Activated B cell treated with CpG ODN at 0.5 μM for 24 hours (primary cell): ENCODE results near the gene ECI1. TPM values are rescaled to one million over a fixed set of nuclear protein-coding genes. Genes with fewer than 3 reads are reported as not detected.

Experiments
- ATAC-seq: fragments of 200-7000 bp; cut with Tn5 transposase; one replicate; pipeline ENCODE4 v1.10.0; 2021; ENCODE audit warnings: low read depth, mild to moderate bottlenecking, moderate library complexity
- CTCF ChIA-PET: fragments of 350-600 bp; sonication (Branson Sonifier 250); formaldehyde crosslinking; loops from one replicate; lab custom pipeline; 2021; ENCODE audit warnings: antibody characterized with exemption; lab: Charles Lee
- POLR2A ChIA-PET: fragments of 350-600 bp; sonication (Branson Sonifier 250); formaldehyde crosslinking; loops from one replicate; lab custom pipeline; 2021; ENCODE audit warnings: antibody characterized with exemption; lab: Charles Lee
- DNase-seq: peaks from one replicate; pipeline ENCODE4 v3.0.0; 2022
- H3K27ac Mint-ChIP-seq: one replicate; pipeline ENCODE4 v1.8.0; 2020; ENCODE audit warnings: mixed read lengths
- H3K27me3 Mint-ChIP-seq: one replicate; pipeline ENCODE4 v1.8.0; 2021; ENCODE audit warnings: mixed read lengths
- H3K36me3 Mint-ChIP-seq: one replicate; pipeline ENCODE4 v1.8.0; 2021; ENCODE audit warnings: low read depth, mixed read lengths
- H3K4me1 Mint-ChIP-seq: one replicate; pipeline ENCODE4 v1.8.0; 2021; ENCODE audit warnings: mixed read lengths
- H3K4me3 Mint-ChIP-seq: one replicate; pipeline ENCODE4 v1.8.0; 2020; ENCODE audit warnings: mild to moderate bottlenecking, mixed read lengths
- H3K9me3 Mint-ChIP-seq: one replicate; pipeline ENCODE4 v1.8.0; 2020; ENCODE audit warnings: mixed read lengths
- CTCF ChIP-seq: fragments of 200-600 bp; IDR thresholded peaks from one replicate; pipeline ENCODE4 v1.8.0; 2022; ENCODE audit warnings: antibody characterized with exemption, mild to moderate bottlenecking
- intact Hi-C: fragments of 100-400 bp; cut with micrococcal nuclease; formaldehyde crosslinking; loops from one replicate; pipeline ENCODE4 v1.15.1; 2024
- total RNA-seq: library from RNA; stranded (reverse); gene quantifications from 2 replicates; pipeline ENCODE4 v1.2.3, GENCODE V29; 2022

ECI1 gene
- total RNA-seq, 1 donor from 2014 or later: 38.1 TPM

GRCh38 chr16:2236337-2237101 lies 14.9 kb downstream of the ECI1 start, which contains the start of gene DNASE1L2:
TSS of gene DNASE1L2 (plus strand) at chr16:2236444. CDS start at chr16:2236817, 373 bp downstream.
- no peaks in the 10 kb centered on the region for H3K9me3 Mint-ChIP-seq
- intact Hi-C loops: no loop called here
- no peaks in the 10 kb centered on the region for H3K4me1 Mint-ChIP-seq
- ChIA-PET CTCF (no interaction called here), POLR2A (no interaction called here)
- TF ChIP-seq CTCF: no peak
- H3K4me3 Mint-ChIP-seq: no peak within 1 kb of the TSS
- H3K27me3 Mint-ChIP-seq: peaks cover 2% of the 10 kb centered on the region
- peaks cover 32% of the 10 kb centered on the region for H3K36me3 Mint-ChIP-seq
- DNase-seq: no peak
- ATAC-seq: no peak
- H3K27ac Mint-ChIP-seq: no peak within 1 kb of the TSS

GRCh38 chr16:2235695-2236336 lies 15.6 kb downstream of the ECI1 start:
- Mint-ChIP-seq H3K4me1 (no peaks in the 10 kb centered on the region), H3K27ac (no peak overlapping the region), H3K27me3 (peaks cover 2% of the 10 kb centered on the region), H3K9me3 (no peaks in the 10 kb centered on the region), H3K36me3 (peaks cover 32% of the 10 kb centered on the region), H3K4me3 (no peak overlapping the region)
- CTCF ChIA-PET: no interaction called here
- DNase-seq (no peak), ATAC-seq (no peak)
- intact Hi-C loops: no loop called here
- no peak for TF ChIP-seq CTCF
- POLR2A ChIA-PET: no interaction called here

GRCh38 chr16:2235234-2235651 lies 16.1 kb downstream of the ECI1 start:
- CTCF ChIA-PET: no interaction called here
- no peak for TF ChIP-seq CTCF
- Mint-ChIP-seq H3K27ac (no peak overlapping the region), H3K9me3 (no peaks in the 10 kb centered on the region), H3K4me3 (no peak overlapping the region), H3K27me3 (peaks cover 2% of the 10 kb centered on the region), H3K36me3 (peaks cover 36% of the 10 kb centered on the region), H3K4me1 (no peaks in the 10 kb centered on the region)
- POLR2A ChIA-PET: no interaction called here
- DNase-seq: no peak
- intact Hi-C loops: no loop called here
- no peak for ATAC-seq

GRCh38 chr16:2234813-2235170 lies 16.6 kb downstream of the ECI1 start:
- POLR2A ChIA-PET: no interaction called here
- CTCF ChIA-PET: no interaction called here
- no peaks in the 10 kb centered on the region for H3K9me3 Mint-ChIP-seq
- DNase-seq (no peak), ATAC-seq (no peak)
- H3K27ac Mint-ChIP-seq: no peak overlapping the region
- peaks cover 2% of the 10 kb centered on the region for H3K27me3 Mint-ChIP-seq
- H3K4me3 Mint-ChIP-seq: no peak overlapping the region
- intact Hi-C loops: no loop called here
- no peak for TF ChIP-seq CTCF
- H3K4me1 Mint-ChIP-seq: no peaks in the 10 kb centered on the region
- peaks cover 38% of the 10 kb centered on the region for H3K36me3 Mint-ChIP-seq

GRCh38 chr16:2233872-2234812 lies 17.2 kb downstream of the ECI1 start:
- H3K9me3 Mint-ChIP-seq: no peaks in the 10 kb centered on the region
- peaks cover 2% of the 10 kb centered on the region for H3K27me3 Mint-ChIP-seq
- no peak overlapping the region for H3K4me3 Mint-ChIP-seq
- ATAC-seq (no peak), DNase-seq (no peak)
- no peak overlapping the region for H3K27ac Mint-ChIP-seq
- peaks cover 38% of the 10 kb centered on the region for H3K36me3 Mint-ChIP-seq
- POLR2A ChIA-PET: no interaction called here
- TF ChIP-seq CTCF: no peak
- H3K4me1 Mint-ChIP-seq: no peaks in the 10 kb centered on the region
- intact Hi-C loops: no loop called here
- CTCF ChIA-PET: no interaction called here
